GM21528 (cell line): Measurements from ENCODE around the gene C15orf61.

Experiments used
- ATAC-seq: cut with Tn5 transposase; IDR thresholded peaks from one replicate; pipeline ENCODE4 v1.9.1; 2021; ENCODE audit warnings: mild to moderate bottlenecking, moderate library complexity; ENCODE audit not compliant: unreplicated experiment, low FRiP score

Gene C15orf61

DNA sequence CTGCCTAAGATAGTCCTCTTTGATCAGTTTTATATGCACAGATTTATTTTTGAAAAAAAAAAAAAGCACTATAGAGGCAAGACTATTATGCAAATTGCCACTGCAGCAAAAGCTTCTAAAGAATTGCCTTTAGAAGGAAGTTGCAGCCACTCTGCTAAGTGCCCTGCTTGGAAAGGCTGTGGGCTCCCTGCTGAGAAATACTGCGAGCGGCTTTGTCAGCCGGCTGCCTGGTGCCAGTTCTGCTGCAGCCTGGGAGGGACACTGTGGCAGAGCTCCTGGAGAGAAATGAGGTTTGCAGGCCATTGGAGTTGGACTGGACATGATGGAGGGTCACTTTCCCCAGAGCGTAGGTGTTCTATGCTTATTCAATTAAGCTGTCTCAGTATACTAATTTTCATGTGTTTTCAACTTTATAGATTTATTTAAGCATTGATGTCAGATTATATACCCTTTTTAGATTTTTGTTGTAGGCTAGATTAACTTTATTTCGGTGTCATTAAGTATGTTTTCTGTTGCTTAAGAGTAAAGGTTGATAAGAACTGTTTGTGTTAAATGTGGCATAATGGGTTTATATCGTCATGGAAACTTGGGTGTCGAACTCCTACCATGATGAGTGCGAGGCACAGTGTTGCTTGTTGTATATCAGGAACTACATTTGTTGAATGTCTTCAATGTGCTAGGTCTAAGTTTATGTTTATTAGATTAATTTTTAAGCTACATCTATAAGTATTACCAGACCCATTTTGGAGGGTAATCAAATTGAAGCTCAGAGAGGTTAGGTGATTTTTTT, 28.1 kb downstream of the C15orf61 start:
- no peak for ATAC-seq

DNA sequence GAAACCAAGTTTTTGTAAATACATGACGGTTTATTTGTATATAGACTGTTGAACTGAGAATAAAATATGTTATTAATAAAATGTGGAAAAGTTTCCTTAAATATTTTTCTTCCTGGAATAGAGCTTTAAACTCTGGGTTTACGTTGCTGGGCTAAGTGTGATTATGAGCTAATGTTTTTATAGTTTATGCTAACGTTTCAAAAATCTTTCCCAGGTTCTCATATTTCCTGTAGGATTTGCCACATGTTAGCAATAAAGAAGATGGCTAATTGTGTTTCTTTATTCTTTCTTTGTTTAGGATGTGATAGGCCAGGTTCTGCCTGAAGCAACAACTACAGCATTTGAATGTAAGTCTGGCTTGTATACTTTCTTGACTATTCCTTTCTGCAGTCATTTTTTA, 28.8 kb downstream of the C15orf61 start:
- ATAC-seq, result no peak

DNA sequence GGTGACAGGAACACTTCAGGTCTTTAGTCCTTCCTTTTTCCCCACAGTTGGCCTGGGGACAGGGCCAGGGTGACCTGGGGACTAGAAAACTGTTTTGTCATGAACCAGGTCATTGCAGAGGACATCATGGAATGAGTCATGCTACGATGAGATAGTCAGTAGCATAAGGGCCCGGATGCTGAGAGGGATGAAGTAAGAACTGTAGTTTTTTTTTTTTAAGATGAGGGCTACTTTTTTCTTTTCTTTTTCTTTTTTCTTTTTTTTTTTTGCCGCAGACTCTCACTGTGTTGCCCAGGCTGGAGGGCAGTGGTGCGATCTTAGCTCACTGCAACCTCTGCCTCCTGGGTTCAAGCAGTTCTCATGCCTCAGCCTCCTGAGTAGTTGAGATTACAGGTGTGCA, 29.6 kb downstream of the C15orf61 start:
- ATAC-seq, result no peak

DNA sequence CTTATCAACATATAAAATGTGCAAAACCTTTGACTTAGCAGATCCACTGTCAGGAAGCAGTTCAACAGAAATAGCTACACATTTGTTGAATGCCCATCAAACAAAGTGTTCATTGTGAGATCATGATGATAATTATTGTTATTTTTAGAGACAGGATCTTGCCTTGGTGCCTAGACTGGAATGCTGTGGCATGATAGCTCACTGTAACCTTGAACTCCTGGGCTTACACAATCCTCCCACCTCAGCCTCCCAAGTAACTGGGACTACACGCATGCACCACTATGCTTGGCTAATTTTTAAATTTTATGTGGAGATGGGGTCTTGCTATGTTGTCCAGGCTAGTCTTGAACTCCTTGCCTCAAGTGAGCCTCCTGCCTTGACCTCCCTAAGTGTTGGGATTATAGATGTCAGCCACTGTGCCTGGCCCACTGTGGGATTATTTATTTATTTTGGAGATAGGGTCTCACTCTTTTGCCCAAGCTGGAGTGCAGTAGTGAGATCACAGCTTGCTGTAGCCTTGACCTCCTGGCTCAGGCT, 30.3 kb downstream of the C15orf61 start:
- no peak for ATAC-seq

DNA sequence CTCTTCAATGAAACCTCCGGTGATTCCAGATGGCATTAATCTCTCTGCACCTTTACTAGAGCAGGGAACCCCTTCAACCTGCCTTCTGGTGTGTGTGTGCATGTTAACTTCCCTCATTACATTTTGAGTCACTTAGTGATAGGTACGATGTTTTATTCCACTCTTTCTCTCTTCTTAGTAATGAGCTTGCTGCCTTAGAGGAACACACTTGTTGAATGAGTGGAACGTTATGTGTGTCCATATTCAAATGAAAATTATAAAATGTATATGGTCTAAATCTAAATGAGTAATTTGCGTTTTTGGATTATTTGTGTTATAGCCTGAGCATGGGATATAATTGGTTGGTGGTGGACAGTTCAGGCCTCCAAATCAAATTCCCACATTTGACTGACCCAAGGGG, 33.6 kb downstream of the C15orf61 start:
- ATAC-seq, result no peak

DNA sequence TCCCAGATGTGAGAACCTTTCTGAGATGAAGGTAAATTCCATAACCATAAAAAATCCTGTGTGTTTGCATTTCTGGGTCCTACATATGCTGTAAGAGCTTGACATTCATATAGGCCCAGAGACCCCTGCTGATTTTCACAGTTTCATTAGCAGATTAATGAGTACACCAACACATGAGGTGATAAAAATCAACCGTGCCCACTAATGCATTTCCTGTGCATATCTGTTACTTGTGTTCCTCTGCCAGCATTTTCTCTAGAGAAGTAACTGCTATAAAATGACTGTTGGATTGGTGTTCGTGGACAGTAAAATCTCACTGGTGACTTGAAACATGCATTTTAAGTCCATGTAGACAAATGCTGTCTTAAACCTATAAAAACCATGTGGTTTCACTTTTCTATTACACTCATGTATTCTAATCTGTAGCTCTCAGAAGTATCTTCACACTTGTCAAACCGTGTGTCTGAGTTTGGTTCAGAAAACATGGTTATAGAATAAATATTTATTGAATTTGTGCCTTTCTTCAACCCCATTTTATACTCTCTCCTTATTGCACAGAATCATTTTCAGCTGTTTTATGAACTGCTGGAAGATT, 36.1 kb downstream of the C15orf61 start:
- no peak for ATAC-seq

DNA sequence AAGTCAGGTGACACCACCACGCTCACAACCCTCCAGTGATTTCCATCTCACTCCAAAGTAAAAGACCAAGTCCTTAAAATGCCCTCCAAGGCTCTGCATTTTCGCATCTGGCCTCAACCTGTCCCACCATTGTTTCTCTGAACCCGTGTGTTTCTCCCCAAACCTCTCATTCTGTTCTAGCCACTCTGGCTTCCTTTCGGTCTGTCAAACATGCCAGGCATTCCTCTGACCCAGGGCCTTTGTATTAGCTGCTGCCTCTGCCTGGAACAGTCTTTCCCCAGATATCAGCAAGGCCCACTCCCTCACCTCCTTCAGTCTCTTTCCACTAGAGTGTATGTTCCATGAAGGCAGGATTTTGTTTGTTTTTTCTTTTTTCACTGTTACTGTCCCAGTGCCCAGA, 37.6 kb downstream of the C15orf61 start:
- ATAC-seq, result no peak

DNA sequence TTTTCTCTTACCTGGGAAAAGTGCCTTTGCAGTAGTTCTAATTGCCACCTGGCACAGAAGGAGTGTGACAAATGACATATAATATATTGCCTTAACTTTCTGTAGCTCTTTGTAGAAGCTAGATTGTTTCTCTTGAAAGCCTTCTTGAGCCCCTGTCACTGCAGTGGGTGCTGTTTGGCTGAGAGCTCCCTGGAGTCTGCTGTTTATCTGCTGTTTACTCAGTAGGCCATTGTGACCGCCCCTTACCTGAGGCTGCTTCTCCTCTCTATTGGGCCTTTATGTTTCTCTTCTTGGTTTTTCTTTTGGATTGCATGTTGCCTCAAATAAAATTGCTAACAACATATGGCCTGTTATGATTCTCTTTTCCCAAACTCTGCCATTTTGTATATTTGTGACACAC, 38.2 kb downstream of the C15orf61 start:
- ATAC-seq, result no peak

DNA sequence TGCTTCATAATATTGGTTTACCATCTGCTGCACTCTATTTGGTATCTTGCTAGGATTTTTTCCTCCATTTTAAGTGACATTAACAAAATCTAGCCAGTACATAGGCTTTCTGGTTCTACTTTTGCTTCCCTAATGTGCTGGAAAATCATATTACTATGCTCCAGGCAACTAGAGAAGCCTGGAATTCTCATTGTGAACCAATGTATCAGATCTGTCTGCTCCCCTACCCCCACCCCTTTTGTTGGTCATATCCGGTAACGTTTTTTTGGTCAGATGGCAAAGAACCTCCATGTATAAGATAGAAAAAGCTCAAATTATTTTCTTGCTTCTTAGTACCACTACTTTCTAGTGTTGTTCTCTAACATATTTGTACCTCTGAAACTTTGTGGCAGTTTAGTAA, 38.6 kb downstream of the C15orf61 start:
- ATAC-seq, result no peak

DNA sequence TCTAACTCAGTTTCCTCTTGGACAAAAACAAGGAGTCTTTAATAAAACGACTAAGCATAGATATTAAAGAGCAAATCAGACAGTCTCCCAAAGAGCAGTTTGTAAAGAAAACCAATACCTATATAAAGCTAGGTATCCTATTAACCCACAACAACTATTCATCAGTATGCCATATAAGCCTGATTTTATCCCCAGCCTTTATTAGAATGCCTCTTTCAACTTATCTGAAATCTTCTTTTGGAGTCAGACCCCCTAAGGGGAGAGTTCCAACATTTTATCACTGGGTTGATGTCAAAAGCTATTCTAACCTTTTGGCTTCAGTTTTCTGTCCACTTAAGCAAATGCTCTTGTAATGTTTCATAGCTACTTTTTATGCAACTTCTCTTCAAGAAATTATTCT, 39.4 kb downstream of the C15orf61 start:
- no peak for ATAC-seq

DNA sequence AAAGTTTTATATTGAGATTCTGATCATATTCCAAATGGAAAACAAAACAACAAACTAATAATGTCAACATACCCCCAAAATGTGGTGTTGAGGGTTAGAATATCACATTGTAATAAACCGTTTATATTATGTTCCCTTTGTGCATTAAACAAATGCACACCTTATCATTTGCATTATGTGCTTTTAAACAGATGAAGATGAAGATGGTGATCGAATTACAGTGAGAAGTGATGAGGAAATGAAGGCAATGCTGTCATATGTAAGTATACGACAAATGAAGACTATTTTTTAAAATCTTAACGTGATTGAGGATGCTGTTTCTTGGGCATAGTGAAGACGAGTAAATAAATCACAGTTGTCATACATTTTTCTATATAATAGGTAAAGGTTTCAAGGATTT, 42.2 kb downstream of the C15orf61 start:
- no peak for ATAC-seq

DNA sequence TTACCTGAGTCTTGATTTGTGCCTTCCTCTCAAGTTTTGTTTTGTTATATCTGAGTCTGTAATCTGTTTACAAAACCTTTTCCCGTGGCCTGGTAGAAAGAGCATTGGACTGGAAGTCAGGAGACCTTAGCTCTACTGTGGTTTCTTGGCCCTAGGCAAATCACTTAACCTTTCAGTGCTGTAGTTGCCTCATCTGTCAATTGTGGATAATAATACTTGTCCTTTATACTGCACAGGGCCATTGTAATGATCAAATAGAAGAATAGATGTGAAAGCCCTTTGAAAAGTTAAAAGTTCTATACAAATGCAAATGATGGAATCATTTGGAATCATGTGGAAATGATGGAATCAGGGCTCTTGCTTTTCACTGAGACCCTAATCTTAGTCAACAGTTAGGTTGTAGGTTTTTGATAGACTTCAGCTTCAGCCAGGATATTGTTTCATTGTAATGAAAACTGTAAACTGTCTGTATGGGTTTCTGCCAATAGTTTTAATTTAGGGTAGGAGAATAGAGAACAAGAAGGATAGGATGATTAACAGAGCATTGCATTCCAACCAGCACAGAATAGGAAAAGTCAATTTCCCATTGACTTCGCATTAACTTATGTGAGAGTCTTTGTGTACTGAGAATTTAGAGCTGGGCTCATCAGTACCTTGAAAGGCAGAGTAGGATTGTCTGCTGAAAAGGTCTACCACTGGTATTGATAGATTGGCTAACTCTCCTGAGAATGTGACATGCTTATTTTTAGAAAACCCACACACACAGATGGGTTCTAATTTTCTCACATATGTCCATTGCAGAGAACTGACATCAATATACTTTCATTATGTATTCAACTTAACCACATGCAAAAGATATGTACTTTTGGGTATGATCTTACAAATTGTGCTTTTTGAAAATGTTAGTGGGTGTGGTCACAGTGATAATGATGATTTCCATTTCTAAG, 43.4 kb downstream of the C15orf61 start:
- ATAC-seq, result peak; percentile 87

DNA sequence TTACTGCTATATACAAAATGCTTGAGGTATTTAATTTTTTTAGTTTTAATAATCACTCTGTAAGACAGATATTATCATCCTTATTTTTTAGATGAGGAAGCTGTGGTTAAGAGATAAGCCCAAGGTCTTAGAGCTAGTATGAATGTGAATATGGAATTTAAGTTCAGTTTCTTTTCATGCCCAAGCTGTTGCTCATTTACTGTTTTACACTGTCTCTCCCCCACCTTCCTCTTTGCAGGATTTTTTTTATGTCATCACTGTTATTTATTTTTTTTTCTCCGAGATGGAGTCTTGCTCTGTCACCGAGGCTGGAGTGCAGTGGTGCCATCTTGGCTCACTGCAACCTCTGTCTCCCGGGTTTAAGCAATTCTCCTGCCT, 44.0 kb downstream of the C15orf61 start:
- peak; percentile 26 for ATAC-seq

DNA sequence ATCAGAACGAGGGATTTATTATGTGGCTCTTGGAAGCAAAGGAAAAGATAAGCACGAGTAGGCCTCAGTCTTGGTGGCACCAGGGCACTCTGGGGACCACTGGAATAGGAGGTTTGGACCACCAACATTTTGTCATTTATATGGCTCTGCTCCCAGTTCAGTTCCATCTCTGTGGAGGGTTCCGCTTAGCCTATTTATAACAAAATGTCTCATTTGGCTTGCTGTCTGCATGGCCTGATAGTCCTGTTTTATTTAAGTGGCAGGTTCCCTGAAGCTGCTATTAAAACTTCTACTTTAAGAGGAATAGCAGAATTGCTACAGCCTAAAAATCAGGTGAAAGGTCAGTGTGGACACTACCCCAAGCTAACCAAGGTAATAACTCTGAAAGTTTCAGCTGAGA, 48.7 kb downstream of the C15orf61 start:
- ATAC-seq, result no peak

DNA sequence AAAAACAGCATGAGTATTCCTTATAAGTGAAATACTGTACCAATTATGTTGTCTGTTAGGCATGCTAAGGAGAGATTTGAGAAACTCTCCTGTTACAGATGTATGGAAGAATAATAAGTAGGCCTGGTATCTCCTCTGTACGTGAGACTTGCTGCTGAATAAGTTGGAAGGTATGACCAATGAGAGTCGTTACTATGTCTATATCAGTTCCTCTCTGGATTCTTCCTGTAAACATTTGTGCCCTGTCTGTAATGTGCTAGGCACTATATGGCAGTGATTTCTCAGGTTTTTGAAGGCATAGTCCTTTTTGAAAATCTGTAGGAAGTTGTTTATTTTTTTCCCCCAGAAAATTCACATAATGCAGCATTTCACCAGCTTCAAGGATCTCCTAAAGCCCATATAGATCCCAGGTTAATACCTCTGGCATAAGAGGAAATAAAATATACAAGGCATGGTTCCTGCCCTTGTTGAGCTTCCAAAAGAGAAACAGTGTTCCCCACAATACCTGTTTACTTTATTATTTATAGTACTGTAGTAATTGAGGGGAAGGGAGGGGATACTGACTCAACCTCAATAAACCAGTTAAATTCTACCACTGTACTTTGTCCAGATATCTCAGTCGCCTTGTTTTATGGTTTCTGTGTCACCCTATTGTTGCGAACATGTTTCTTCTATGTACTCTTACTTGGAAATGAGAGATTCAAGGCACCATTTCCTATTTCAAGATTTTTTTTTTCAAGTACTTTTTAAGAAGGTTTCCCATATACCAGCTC, 50.1 kb downstream of the C15orf61 start:
- no peak for ATAC-seq

DNA sequence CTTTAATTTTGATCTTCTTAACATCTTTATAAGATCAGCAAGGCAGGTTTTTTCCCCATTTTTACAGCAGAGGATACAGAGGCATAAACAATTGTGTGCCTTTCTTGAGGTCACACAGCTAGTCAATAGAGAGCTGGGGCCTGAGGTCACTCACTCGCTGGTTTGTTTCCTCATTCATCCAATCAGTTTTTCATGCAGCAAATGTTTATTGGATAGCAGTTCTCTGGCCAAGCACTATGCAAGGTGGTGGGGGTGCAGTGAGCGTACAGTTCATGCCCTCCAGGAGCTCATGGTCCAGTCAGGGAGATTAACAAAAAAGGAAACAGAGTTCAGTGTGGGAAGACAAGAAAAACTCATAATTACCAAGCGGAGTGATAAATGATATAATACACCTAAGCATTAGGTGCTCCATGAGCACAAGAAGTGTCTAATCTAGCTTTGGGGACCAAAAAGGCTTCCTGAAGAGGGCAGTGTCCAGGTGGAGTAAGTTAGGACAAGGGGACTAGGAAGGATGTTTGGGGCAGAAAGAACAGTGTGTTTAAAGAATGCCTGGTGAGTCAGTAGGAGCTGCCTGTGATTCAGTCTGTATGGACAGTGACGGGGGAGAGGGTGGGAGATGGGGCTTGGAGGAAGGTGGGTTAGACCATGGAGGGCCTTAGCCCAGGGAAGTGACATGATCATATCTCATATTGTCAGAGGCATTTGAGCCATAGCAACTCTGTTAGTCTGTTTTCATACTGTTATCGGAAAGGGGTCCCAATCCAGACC, 50.9 kb downstream of the C15orf61 start:
- ATAC-seq, result no peak

DNA sequence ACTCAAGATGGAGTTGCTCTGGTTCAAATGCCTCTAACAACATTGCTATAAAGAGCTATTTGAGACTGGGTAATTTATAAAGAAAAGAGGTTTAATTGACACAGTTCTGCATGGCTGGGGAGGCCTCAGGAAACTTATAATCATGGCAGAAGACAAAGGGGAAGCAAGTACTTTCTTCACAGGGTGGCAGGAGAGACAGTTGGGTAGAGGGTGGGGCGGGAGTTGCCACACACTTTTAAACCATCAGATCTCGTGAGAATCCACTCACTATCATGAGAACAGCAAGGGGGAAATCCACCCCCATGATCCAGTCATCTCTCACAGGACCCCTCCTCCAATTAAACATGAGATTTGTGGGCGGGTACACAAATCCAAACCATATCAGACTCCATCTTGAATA, 52.3 kb downstream of the C15orf61 start:
- ATAC-seq, result no peak

DNA sequence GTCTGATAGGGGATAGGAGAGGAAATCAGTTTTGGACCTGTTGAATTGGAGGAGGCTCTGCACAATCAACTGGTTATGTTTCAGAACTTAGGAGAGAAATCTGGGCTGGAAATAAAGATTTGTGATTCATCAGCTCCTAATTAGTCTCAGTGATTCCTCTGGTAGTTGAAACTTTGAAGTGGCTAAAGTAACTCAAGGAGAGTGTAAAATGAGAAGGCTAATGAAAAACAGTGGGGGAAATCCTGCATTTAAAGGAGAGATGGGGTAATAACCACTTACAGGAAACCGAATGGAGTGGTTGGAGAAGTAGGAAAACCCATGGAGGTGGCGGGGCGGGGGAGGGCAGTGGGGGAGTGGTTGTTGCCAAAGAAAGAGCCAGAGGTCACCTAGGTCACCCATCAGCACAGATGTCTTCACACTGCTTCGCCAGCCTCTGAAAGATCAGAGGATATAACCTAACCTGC, 54.1 kb downstream of the C15orf61 start:
- no peak for ATAC-seq

DNA sequence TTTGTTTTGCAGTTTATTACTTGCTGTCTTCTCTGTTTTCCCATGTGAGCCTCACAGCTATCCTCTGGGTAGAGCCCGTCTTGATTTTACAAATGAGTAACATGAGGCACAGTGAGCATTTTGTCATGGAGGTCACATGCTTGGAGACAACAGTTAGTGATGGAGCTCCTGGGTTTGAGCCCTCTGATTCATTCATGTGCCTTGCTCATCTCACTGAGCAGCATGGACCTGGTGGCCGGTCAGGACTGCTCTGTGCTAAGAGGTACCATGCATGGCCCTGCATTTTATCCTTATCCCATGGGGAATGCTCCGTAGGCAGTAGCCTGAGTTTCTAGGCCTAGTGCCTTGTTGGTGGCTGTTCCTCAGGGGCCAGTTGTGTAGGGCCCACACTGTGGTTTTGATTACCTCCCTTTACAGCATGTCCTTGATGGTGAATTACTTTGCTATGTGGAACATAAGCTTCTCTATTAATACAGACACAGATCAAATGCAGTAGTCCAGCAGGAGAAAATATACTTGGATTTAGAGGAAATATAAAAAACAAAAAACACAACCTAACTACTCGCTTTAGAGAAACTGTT, 57.2 kb downstream of the C15orf61 start:
- no peak for ATAC-seq
